Measurements from ENCODE around the gene PPP1R1C.

The PPP1R1C gene

GRCh38 chr2:182069416-182069815 is 83.8 kb downstream of the PPP1R1C start:
- TF ChIP-seq CTCF (IDR thresholded peaks at IDR 0.05; ENCODE audit: insufficient read depth, low read depth, low read length, missing control alignments) = no peak
- DNase-seq (ENCODE audit: low read depth) = no peak
- no peak overlapping the region for H3K4me3 ChIP-seq (ENCODE audit: low read depth, low read length)

- no peak overlapping the region for H3K4me3 ChIP-seq (ENCODE audit: low read depth, low read length)
- no peak for TF ChIP-seq CTCF (IDR thresholded peaks at IDR 0.05; ENCODE audit: insufficient read depth, low read depth, low read length, missing control alignments)
- DNase-seq (ENCODE audit: low read depth) = no peak
These were observed 84.3 kb downstream of the PPP1R1C start for GRCh38 chr2:182069908-182070307.

- TF ChIP-seq CTCF (IDR thresholded peaks at IDR 0.05; ENCODE audit: insufficient read depth, low read depth, low read length, missing control alignments) = no peak
- DNase-seq (ENCODE audit: low read depth) = no peak
- H3K4me3 ChIP-seq (ENCODE audit: low read depth, low read length) = no peak overlapping the region
These were observed 85.1 kb downstream of the PPP1R1C start for GRCh38 chr2:182070736-182071135.

GRCh38 chr2:182072861-182073260 is 87.2 kb downstream of the PPP1R1C start:
- TF ChIP-seq CTCF (IDR thresholded peaks at IDR 0.05; ENCODE audit: insufficient read depth, low read depth, low read length, missing control alignments) = no peak
- no peak overlapping the region for H3K4me3 ChIP-seq (ENCODE audit: low read depth, low read length)
- no peak for DNase-seq (ENCODE audit: low read depth)

- no peak for TF ChIP-seq CTCF (IDR thresholded peaks at IDR 0.05; ENCODE audit: insufficient read depth, low read depth, low read length, missing control alignments)
- DNase-seq (ENCODE audit: low read depth) = no peak
These were observed 88.0 kb downstream of the PPP1R1C start for GRCh38 chr2:182073613-182074012.

GRCh38 chr2:182077023-182077422 is 91.4 kb downstream of the PPP1R1C start:
- H3K4me3 ChIP-seq (ENCODE audit: low read depth, low read length) = no peak overlapping the region
- no peak for DNase-seq (ENCODE audit: low read depth)
- TF ChIP-seq CTCF (IDR thresholded peaks at IDR 0.05; ENCODE audit: insufficient read depth, low read depth, low read length, missing control alignments) = no peak

More at GRCh38 chr2:182073613-182074012, 88.0 kb downstream of the PPP1R1C start:
- no peak overlapping the region for H3K4me3 ChIP-seq (ENCODE audit: low read depth, low read length)

- no peak overlapping the region for H3K4me3 ChIP-seq (ENCODE audit: low read depth, low read length)
- DNase-seq (ENCODE audit: low read depth) = peak; percentile 79
- peak; percentile 51 for TF ChIP-seq CTCF (IDR thresholded peaks at IDR 0.05; ENCODE audit: insufficient read depth, low read depth, low read length, missing control alignments)
These were observed 91.9 kb downstream of the PPP1R1C start for GRCh38 chr2:182077448-182078142.

Measured in GM12865 (cell line).